ENCODE data around the gene HMG20A. TPM values are rescaled to one million over a fixed set of nuclear protein-coding genes. Genes with fewer than 3 reads are reported as not detected.

The HMG20A gene
- polyA plus RNA-seq, 3 donors, result 11.6 to 26.4 (median 17.7) TPM

DNA sequence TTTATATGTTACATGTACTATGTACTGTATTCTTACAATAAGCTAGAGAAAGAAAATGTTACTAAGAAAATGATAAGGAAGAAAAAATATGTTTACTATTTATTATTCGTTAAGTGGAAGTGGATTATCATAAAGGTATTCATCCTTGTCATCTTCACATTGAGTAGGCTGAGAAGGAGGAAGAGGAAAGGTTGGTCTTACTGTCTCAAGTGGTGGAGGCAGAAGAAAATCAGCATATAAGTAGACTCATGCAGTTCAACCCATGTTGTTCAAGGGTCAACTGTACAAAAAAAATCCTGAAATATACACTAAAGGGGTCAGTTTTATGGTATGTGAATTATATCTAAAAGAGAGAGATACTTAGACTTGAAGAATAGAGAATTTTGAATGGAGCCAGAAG is 5.7 kb downstream of the HMG20A start:
- peaks cover 29% of the 10 kb centered on the region for H4K20me1 ChIP-seq (ENCODE audit: insufficient read depth, low read length)
- no peak for TF ChIP-seq CTCF (IDR thresholded peaks at IDR 0.05)
- no peak overlapping the region for H3K27ac ChIP-seq (ENCODE audit: low read depth in 1 of 2, low read length in 2 of 2)
- no peaks in the 10 kb centered on the region for H3K9me3 Mint-ChIP-seq
- no peak overlapping the region for H3K4me3 ChIP-seq (replicated peaks in 1 of 3; ENCODE audit: low read depth in 2 of 3, low read length in 3 of 3)
- H3K79me2 ChIP-seq (ENCODE audit: insufficient read depth, low read length), result peaks cover 78% of the 10 kb centered on the region
- WGBS (ENCODE audit: insufficient coverage), result no CpG with 5 or more reads among the region's 1 CpG
- H3K27me3 ChIP-seq (ENCODE audit: control insufficient read depth in 2 of 2, insufficient read depth in 2 of 2, low read length in 2 of 2), result no peaks in the 10 kb centered on the region
- peaks cover 19% of the 10 kb centered on the region for H3K4me1 Mint-ChIP-seq
- no peak overlapping the region for H3K27ac Mint-ChIP-seq
- intact Hi-C loops (cut with micrococcal nuclease), result loop anchor here in 1 of 2 donors (10.0 kb wide), 1 partner anchor 522 kb away; the partner anchor contains the start of gene SCAPER
- no peaks in the 10 kb centered on the region for H3K27me3 Mint-ChIP-seq (ENCODE audit: low read depth in 3 of 3)
- DNase-seq, result no peak
- peaks cover 0 to 5% of the 10 kb centered on the region in 2 donors for H3K36me3 ChIP-seq (replicated peaks in 1 of 2; ENCODE audit: control insufficient read depth in 1 of 2, insufficient read depth in 2 of 2, low read length in 2 of 2)
- H3K4me2 ChIP-seq (replicated peaks; ENCODE audit: extremely low read depth, low read length, poor library complexity, severe bottlenecking), result no peak overlapping the region
- no peak overlapping the region for H3K9ac ChIP-seq (ENCODE audit: insufficient read depth, low read length, poor library complexity, severe bottlenecking)
- no peak overlapping the region for H3K4me3 Mint-ChIP-seq
- H3K36me3 Mint-ChIP-seq, result peaks cover 8 to 9% of the 10 kb centered on the region in 2 donors
- no peak overlapping the region for H2AFZ ChIP-seq (ENCODE audit: insufficient read depth, low read depth, low read length, poor library complexity, severe bottlenecking)
- peaks cover 5 to 11% of the 10 kb centered on the region in 2 donors for H3K4me1 ChIP-seq (ENCODE audit: control insufficient read depth in 1 of 2, insufficient read depth in 2 of 2, low read length in 2 of 2)
- no peaks in the 10 kb centered on the region for H3K9me3 ChIP-seq (replicated peaks in 1 of 2; ENCODE audit: control insufficient read depth in 1 of 2, insufficient read depth in 1 of 2, low read length in 2 of 2)

DNA sequence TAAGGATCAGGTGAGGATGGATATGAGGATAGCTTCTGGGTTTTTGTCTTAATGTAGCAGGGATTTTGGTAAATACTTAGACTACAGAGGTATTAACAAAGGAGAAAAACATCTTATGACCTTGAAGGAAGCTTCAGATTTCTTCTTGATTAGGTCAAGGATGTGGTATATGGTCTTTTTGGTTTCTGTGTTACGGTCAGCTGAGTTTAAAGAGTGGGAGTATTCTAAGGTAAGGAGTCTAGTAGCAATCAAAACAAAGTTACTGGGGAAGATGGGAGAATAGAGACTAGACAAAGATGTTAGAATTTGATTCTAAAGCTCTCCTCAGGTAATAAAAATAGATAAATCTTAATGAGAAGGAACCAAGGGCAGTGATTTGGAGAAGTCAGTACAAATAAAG is 6.2 kb downstream of the HMG20A start:
- Mint-ChIP-seq H3K9me3 (no peaks in the 10 kb centered on the region), H3K4me1 (peaks cover 14% of the 10 kb centered on the region), H3K36me3 (peaks cover 8 to 9% of the 10 kb centered on the region in 2 donors), H3K4me3 (no peak overlapping the region), H3K27me3 (ENCODE audit: low read depth in 3 of 3) (no peaks in the 10 kb centered on the region), H3K27ac (no peak overlapping the region)
- Histone ChIP-seq H3K9ac (ENCODE audit: insufficient read depth, low read length, poor library complexity, severe bottlenecking) (no peak overlapping the region), H2AFZ (ENCODE audit: insufficient read depth, low read depth, low read length, poor library complexity, severe bottlenecking) (no peak overlapping the region), H3K4me1 (ENCODE audit: control insufficient read depth in 1 of 2, insufficient read depth in 2 of 2, low read length in 2 of 2) (peaks cover 0 to 6% of the 10 kb centered on the region in 2 donors), H4K20me1 (ENCODE audit: insufficient read depth, low read length) (peaks cover 29% of the 10 kb centered on the region), H3K79me2 (ENCODE audit: insufficient read depth, low read length) (peaks cover 73% of the 10 kb centered on the region), H3K36me3 (replicated peaks in 1 of 2; ENCODE audit: control insufficient read depth in 1 of 2, insufficient read depth in 2 of 2, low read length in 2 of 2) (peaks cover 0 to 5% of the 10 kb centered on the region in 2 donors), H3K4me3 (replicated peaks in 1 of 3; ENCODE audit: low read depth in 2 of 3, low read length in 3 of 3) (no peak overlapping the region), H3K9me3 (replicated peaks in 1 of 2; ENCODE audit: control insufficient read depth in 1 of 2, insufficient read depth in 1 of 2, low read length in 2 of 2) (no peaks in the 10 kb centered on the region), H3K4me2 (replicated peaks; ENCODE audit: extremely low read depth, low read length, poor library complexity, severe bottlenecking) (no peak overlapping the region), H3K27ac (ENCODE audit: low read depth in 1 of 2, low read length in 2 of 2) (no peak overlapping the region), H3K27me3 (ENCODE audit: control insufficient read depth in 2 of 2, insufficient read depth in 2 of 2, low read length in 2 of 2) (no peaks in the 10 kb centered on the region)
- no CpG with 5 or more reads among the region's 1 CpG for WGBS (ENCODE audit: insufficient coverage)
- no peak for DNase-seq
- intact Hi-C loops (cut with micrococcal nuclease), result loop anchor here in 1 of 2 donors (10.0 kb wide), 1 partner anchor 522 kb away; the partner anchor contains the start of gene SCAPER
- TF ChIP-seq CTCF (IDR thresholded peaks at IDR 0.05), result no peak

Measured in CD14-positive monocyte (primary cell).